ENCODE data around the gene OSBP.

The OSBP gene

GRCh38 chr11:59542142-59542810 lies 73.3 kb downstream of the OSBP start:
- Histone ChIP-seq H3K9me3 (ENCODE audit: control extremely low read depth in 1 of 5, control insufficient read depth in 4 of 5, insufficient read depth in 2 of 5, low read depth in 1 of 5, low read length in 4 of 5) (no peaks in the 10 kb centered on the region), H3K4me3 (ENCODE audit: control insufficient read depth in 1 of 7, extremely low read depth in 1 of 7, insufficient read depth in 4 of 7, low read depth in 2 of 7, low read length in 6 of 7) (no peak overlapping the region), H3K36me3 (ENCODE audit: control insufficient read depth in 4 of 4, insufficient read depth in 4 of 4, low read length in 3 of 4) (no peaks in the 10 kb centered on the region), H3K4me1 (ENCODE audit: control extremely low read depth in 1 of 4, control insufficient read depth in 4 of 4, insufficient read depth in 4 of 4, low read length in 3 of 4) (peaks cover 2 to 7% (median 6%) of the 10 kb centered on the region in 4 experiments), H3K27ac (ENCODE audit: insufficient read depth in 1 of 2, low read depth in 1 of 2, low read length in 2 of 2, poor library complexity in 1 of 2, severe bottlenecking in 2 of 2) (no peak overlapping the region), H3K27me3 (replicated peaks in 2 of 5; ENCODE audit: control insufficient read depth in 4 of 5, insufficient read depth in 5 of 5, low read length in 4 of 5) (no peaks in the 10 kb centered on the region)
- ChIA-PET CTCF (interaction anchor here (1.2 kb wide), 2 partner anchors 15 to 23 kb away, joined by 3 read pairs; no protein-coding TSS in a partner anchor), POLR2A (interaction anchor here (0.7 kb wide), 1 partner anchor 127 kb away, joined by 7 read pairs; the partner anchor contains the start of gene PATL1)
- DNase-seq = no peak
- 100% methylated on average over 2 of the region's 3 CpGs for WGBS (ENCODE audit: insufficient coverage)

GRCh38 chr11:59534676-59535075 lies 80.9 kb downstream of the OSBP start:
- ChIA-PET CTCF (interaction anchor here (2.0 to 2.1 kb wide), 2 partner anchors 14 to 15 kb away, joined by 5 to 7 read pairs; no protein-coding TSS in a partner anchor), POLR2A (no interaction called here)
- no peak overlapping the region for H3K4me3 ChIP-seq (ENCODE audit: control insufficient read depth in 1 of 7, extremely low read depth in 1 of 7, insufficient read depth in 4 of 7, low read depth in 2 of 7, low read length in 6 of 7)
- no peak for DNase-seq
- no peaks in the 10 kb centered on the region for H3K9me3 ChIP-seq (ENCODE audit: control extremely low read depth in 1 of 5, control insufficient read depth in 4 of 5, insufficient read depth in 2 of 5, low read depth in 1 of 5, low read length in 4 of 5)
- H3K27ac ChIP-seq (ENCODE audit: insufficient read depth in 1 of 2, low read depth in 1 of 2, low read length in 2 of 2, poor library complexity in 1 of 2, severe bottlenecking in 2 of 2) = no peak overlapping the region
- WGBS (ENCODE audit: insufficient coverage) = no CpG with 5 or more reads among the region's 1 CpG
- H3K36me3 ChIP-seq (ENCODE audit: control insufficient read depth in 4 of 4, insufficient read depth in 4 of 4, low read length in 3 of 4) = no peaks in the 10 kb centered on the region
- no peaks in the 10 kb centered on the region for H3K27me3 ChIP-seq (replicated peaks in 2 of 5; ENCODE audit: control insufficient read depth in 4 of 5, insufficient read depth in 5 of 5, low read length in 4 of 5)
- H3K4me1 ChIP-seq (ENCODE audit: control extremely low read depth in 1 of 4, control insufficient read depth in 4 of 4, insufficient read depth in 4 of 4, low read length in 3 of 4) = peaks cover 2 to 14% (median 9%) of the 10 kb centered on the region in 4 experiments

- ChIA-PET POLR2A (no interaction called here), CTCF (interaction anchor here (1.5 kb wide), 1 partner anchor 102 kb away, joined by 3 read pairs; no protein-coding TSS in a partner anchor)
- Histone ChIP-seq H3K27ac (ENCODE audit: insufficient read depth in 1 of 2, low read depth in 1 of 2, low read length in 2 of 2, poor library complexity in 1 of 2, severe bottlenecking in 2 of 2) (no peak overlapping the region), H3K4me1 (ENCODE audit: control extremely low read depth in 1 of 4, control insufficient read depth in 4 of 4, insufficient read depth in 4 of 4, low read length in 3 of 4) (peaks cover under 1 to 7% (median 4%) of the 10 kb centered on the region in 4 experiments), H3K27me3 (replicated peaks in 2 of 5; ENCODE audit: control insufficient read depth in 4 of 5, insufficient read depth in 5 of 5, low read length in 4 of 5) (no peaks in the 10 kb centered on the region), H3K36me3 (ENCODE audit: control insufficient read depth in 4 of 4, insufficient read depth in 4 of 4, low read length in 3 of 4) (no peaks in the 10 kb centered on the region), H3K9me3 (ENCODE audit: control extremely low read depth in 1 of 5, control insufficient read depth in 4 of 5, insufficient read depth in 2 of 5, low read depth in 1 of 5, low read length in 4 of 5) (no peaks in the 10 kb centered on the region), H3K4me3 (ENCODE audit: control insufficient read depth in 1 of 7, extremely low read depth in 1 of 7, insufficient read depth in 4 of 7, low read depth in 2 of 7, low read length in 6 of 7) (no peak overlapping the region)
- DNase-seq = no peak
- WGBS (ENCODE audit: insufficient coverage) = no CpG with 5 or more reads among the region's 2 CpGs
These were observed 83.0 kb downstream of the OSBP start for GRCh38 chr11:59532620-59533019.

GRCh38 chr11:59528711-59529110 lies 86.9 kb downstream of the OSBP start:
- CTCF ChIA-PET = interaction anchor here (1.4 to 2.0 kb wide), 2 partner anchors 9 to 17 kb away, joined by 5 to 6 read pairs; partner anchors contain the start of gene OR4D9
- Histone ChIP-seq H3K9me3 (ENCODE audit: control extremely low read depth in 1 of 5, control insufficient read depth in 4 of 5, insufficient read depth in 2 of 5, low read depth in 1 of 5, low read length in 4 of 5) (no peaks in the 10 kb centered on the region), H3K4me3 (ENCODE audit: control insufficient read depth in 1 of 7, extremely low read depth in 1 of 7, insufficient read depth in 4 of 7, low read depth in 2 of 7, low read length in 6 of 7) (no peak overlapping the region), H3K27me3 (replicated peaks in 2 of 5; ENCODE audit: control insufficient read depth in 4 of 5, insufficient read depth in 5 of 5, low read length in 4 of 5) (no peaks in the 10 kb centered on the region), H3K4me1 (ENCODE audit: control extremely low read depth in 1 of 4, control insufficient read depth in 4 of 4, insufficient read depth in 4 of 4, low read length in 3 of 4) (no peaks in the 10 kb centered on the region), H3K36me3 (ENCODE audit: control insufficient read depth in 4 of 4, insufficient read depth in 4 of 4, low read length in 3 of 4) (no peaks in the 10 kb centered on the region), H3K27ac (ENCODE audit: insufficient read depth in 1 of 2, low read depth in 1 of 2, low read length in 2 of 2, poor library complexity in 1 of 2, severe bottlenecking in 2 of 2) (no peak overlapping the region)
- POLR2A ChIA-PET = no interaction called here
- no peak for DNase-seq
- WGBS (ENCODE audit: insufficient coverage) = 97% methylated on average over 6 of the region's 7 CpGs

Measured in common myeloid progenitor, CD34-positive (primary cell).